GM15510 (cell line): ENCODE data around the gene LRRC59.

Experiments used
- POLR2A ChIP-seq: IDR thresholded peaks from 3 replicates; pipeline ENCODE4 v1.6.1; 2011; ENCODE audit warnings: borderline replicate concordance; ENCODE audit not compliant: insufficient read length; ENCODE audit errors: extremely low read depth

Gene LRRC59

GRCh38 chr17:50426814-50427787, 29.8 kb upstream of the LRRC59 start:
- peak; percentile 33 for TF ChIP-seq POLR2A

DNA sequence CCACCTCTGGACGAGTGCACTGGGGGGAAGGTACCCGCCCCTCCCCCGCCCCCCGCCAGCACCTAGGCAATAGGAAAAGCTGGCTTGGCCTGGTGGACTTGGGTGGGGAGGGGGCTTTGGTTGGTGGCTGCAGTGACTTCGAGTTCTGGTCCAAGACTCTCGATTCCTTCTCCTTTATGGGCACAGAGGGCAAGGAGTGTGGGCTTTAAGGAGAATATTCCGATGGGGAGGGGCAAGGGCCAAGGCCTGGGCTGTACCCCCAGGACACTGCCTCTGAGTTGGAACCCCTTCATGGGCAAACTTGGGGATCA, 29.1 kb upstream of the LRRC59 start:
- TF ChIP-seq POLR2A = no peak

- peak; percentile 62 for TF ChIP-seq POLR2A
Measured at GRCh38 chr17:50425682-50426471, 28.6 kb upstream of the LRRC59 start, which contains the start of gene ACSF2. TSS of gene ACSF2 (plus strand) at chr17:50426218. CDS start at chr17:50426262, 44 bp downstream.

GRCh38 chr17:50424996-50425681, 27.8 kb upstream of the LRRC59 start:
- TF ChIP-seq POLR2A = no peak

DNA sequence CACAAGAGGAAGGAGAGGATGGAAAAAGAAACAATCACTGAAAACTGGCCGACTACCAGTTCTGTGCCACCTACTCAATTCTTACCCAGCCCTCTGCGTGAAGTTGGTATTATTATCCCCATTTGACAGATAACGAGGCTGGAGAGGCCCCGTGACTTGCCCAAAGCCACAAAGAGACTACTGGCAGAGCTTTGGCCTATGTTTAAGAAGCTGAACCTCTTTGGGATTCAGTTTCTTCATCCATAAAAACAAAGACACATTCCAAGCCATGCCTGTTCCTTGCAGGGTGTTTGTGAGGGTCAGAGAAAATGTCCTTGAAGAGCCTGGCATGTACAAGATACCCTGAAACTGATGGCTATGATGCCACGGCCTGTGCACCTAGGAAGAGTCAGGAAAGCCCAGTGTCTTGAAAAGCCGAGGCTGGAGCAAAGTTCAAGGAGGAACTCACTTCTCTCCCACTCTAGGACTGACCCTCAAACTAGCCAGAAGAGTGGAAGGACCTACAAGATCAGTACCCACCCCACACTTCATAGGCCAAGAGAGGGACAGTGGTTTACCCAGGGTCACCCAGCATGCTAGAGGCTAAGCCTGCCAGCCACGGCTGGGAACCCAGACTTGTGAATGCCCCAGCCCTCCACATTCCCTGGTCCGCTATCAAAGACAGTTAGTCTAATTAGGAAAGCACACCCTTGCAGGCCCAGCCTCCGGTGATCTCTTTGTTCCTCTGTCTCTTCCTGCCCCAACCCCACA, 27.1 kb upstream of the LRRC59 start:
- TF ChIP-seq POLR2A = no peak

GRCh38 chr17:50423553-50424159, 26.3 kb upstream of the LRRC59 start:
- TF ChIP-seq POLR2A = no peak

DNA sequence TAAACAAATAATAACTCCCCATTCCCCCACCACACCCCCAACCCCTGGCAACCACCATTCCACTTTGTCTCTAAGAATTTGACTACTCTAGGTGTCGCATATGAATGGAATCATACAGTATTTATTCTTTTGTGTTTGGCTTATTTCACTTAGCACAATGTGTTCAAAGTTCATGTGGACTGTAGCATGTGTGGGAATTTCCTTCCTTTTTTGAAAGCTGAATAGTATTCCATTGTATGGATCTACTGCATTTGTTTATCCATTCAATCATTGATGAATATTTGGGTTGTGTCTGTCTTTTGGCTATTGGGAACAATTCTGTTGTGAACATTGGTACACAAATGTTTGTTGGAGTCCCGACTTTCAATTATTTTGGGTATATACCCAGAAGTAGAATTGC, 25.4 kb upstream of the LRRC59 start:
- TF ChIP-seq POLR2A = no peak

DNA sequence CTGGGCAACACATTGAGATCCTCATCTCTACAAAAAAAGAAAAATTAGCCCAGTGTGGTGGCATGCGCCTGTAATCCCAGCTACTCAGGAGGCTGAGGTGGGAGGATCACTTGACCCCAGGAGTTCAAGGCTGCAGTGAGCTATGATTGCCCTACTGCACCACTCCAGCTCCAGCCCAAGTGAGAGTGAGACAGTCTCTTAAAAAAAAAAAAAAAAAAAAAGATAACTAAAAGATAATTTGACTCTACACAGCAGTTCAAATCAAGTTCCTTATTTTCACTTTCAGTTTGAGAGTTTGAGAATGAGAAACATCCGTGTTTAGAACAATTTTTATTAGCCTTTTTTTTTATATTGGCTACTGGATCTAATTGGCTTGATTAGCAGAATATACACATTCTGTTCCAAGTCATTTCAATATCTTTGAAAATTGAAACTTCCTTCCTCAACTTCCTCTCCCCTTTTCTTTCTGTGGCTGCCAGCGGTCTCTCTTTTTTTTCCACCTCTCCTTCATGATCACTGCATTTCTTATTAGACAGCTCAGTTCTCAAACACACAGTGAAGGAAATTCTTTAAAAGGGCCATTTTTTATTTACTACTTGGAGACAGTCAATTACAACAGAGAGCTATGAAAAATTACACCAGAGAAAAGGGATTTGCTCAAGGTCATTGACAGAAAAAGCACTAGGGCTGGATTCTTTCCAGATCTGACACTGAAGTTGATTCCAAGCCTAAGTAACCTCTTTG, 24.2 kb upstream of the LRRC59 start:
- no peak for TF ChIP-seq POLR2A

DNA sequence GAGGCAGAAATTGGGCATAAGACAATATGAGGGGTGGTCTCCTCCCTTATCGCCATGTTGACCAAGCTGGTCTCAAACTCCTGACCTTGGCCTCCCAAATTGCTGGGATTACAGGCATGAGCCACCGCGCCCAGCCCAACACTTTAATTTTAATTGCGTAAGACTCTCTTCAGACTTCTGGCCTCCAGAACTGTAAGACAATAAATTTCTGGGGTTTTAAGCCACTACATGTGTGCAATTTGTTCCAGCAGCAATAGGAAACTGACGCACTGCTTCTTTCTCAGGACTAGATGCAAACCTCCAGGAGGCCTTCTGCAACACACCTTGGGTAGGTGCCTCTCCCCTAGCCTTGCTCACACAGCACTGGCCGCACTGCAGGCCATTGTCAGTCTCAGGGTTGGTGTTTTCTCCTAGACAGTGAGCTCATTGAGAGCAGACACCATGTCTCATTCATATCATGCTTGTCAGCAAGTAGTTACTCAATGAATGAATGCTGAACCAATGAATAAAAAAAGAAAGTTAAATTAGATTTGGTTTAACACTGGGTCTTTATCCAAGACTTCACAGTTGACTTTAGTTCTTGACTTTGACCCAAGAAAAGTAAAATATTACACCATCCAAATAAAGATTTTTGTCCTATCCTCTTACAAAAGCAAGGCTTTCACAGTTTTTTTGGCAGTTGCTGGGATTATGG, 23.2 kb upstream of the LRRC59 start:
- no peak for TF ChIP-seq POLR2A

- TF ChIP-seq POLR2A = no peak
Measured at GRCh38 chr17:50414808-50415207, 17.5 kb upstream of the LRRC59 start.

GRCh38 chr17:50412188-50412732, 14.9 kb upstream of the LRRC59 start:
- TF ChIP-seq POLR2A = no peak

DNA sequence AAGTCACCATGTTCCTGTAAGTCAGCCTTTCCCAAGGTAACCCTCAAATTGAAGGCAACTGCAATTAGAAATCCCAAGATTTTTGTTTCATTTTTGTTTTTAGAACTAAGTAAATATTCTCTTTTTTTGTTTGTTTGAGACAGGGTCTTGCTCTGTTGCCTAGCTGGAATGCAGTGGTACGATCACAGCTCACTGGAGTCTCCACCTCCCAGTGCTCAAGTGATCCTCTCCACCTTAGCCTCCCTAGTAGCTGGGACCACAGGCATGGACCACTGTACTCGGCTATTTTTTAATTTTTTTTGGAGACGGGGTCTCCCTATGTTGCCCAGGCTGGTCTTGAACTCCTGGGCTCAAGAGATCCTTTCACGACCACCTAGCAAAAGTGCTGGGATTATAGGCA, 10.6 kb upstream of the LRRC59 start:
- TF ChIP-seq POLR2A = no peak
